Measurements from ENCODE around the gene CFAP99.

CFAP99 gene

GRCh38 chr4:2482192-2482591 is 63.4 kb downstream of the CFAP99 start:
- no peak for DNase-seq (ENCODE audit: low read depth)
- H3K4me3 ChIP-seq (ENCODE audit: low read length), result no peak overlapping the region
- no peak for TF ChIP-seq CTCF (conservative IDR thresholded peaks at IDR 0.05; ENCODE audit: low read depth, low read length)

- H3K4me3 ChIP-seq (ENCODE audit: low read length), result no peak overlapping the region
- no peak for TF ChIP-seq CTCF (conservative IDR thresholded peaks at IDR 0.05; ENCODE audit: low read depth, low read length)
- DNase-seq (ENCODE audit: low read depth), result peak; percentile 68
Measured at GRCh38 chr4:2482693-2483092, 63.9 kb downstream of the CFAP99 start.

DNA sequence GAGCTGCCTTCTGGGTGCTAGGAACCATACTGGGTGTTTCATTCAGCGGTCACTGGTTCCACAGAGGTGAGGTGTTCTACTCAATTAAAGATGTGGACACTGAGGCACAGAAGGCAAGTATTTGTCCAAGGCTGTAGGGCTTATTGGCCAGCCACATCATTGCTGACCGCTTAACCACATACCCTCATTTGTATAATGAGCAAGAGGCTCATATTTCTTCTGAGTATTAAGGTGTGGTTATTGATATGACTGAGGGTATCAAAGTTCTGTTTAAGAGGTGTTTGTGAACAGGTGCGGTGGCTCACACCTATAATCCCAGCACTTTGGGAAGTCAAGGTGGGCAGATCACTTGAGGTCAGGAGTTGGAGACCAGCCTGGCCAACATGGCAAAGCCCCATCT is 64.5 kb downstream of the CFAP99 start:
- no peak for DNase-seq (ENCODE audit: low read depth)
- no peak for TF ChIP-seq CTCF (conservative IDR thresholded peaks at IDR 0.05; ENCODE audit: low read depth, low read length)
- no peak overlapping the region for H3K4me3 ChIP-seq (ENCODE audit: low read length)

GRCh38 chr4:2484185-2484584 is 65.4 kb downstream of the CFAP99 start:
- no peak for DNase-seq (ENCODE audit: low read depth)
- H3K4me3 ChIP-seq (ENCODE audit: low read length), result no peak overlapping the region
- TF ChIP-seq CTCF (conservative IDR thresholded peaks at IDR 0.05; ENCODE audit: low read depth, low read length), result no peak

DNA sequence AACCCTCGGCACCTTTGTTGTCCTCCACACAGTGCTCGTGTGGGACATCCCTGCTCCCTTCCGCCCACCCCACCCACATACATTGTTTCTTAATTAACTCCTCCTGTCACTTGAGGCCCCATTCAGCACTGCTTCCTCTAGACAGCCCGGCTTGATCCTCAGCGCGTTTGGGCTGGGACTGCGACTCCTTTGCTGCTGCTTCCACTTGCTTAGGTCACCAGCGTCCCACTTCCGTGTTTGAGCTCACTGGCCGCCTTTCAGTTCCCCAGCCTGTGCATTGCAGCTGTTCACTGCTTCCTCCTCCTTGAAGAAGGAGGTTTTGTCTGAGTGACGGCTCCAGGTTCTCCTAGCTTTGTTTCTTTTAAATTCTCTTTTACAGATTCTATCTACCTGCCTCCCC is 66.2 kb downstream of the CFAP99 start:
- DNase-seq (ENCODE audit: low read depth), result no peak
- H3K4me3 ChIP-seq (ENCODE audit: low read length), result no peak overlapping the region
- TF ChIP-seq CTCF (conservative IDR thresholded peaks at IDR 0.05; ENCODE audit: low read depth, low read length), result no peak

GRCh38 chr4:2485956-2486355 is 67.2 kb downstream of the CFAP99 start:
- DNase-seq (ENCODE audit: low read depth), result no peak
- no peak overlapping the region for H3K4me3 ChIP-seq (ENCODE audit: low read length)
- no peak for TF ChIP-seq CTCF (conservative IDR thresholded peaks at IDR 0.05; ENCODE audit: low read depth, low read length)

- no peak overlapping the region for H3K4me3 ChIP-seq (ENCODE audit: low read length)
- DNase-seq (ENCODE audit: low read depth), result no peak
- no peak for TF ChIP-seq CTCF (conservative IDR thresholded peaks at IDR 0.05; ENCODE audit: low read depth, low read length)
Measured at GRCh38 chr4:2486981-2487380, 68.2 kb downstream of the CFAP99 start.
